H1 (cell line): ENCODE measurements around the gene SYNGR3. TPM values are rescaled to one million over a fixed set of nuclear protein-coding genes. Genes with fewer than 3 reads are reported as not detected.

Experiments used
- CTCF ChIA-PET: fragments of 300-600 bp; sonication (Branson Sonifier 250); formaldehyde crosslinking; loops from one replicate; lab custom pipeline; 2021; ENCODE audit not compliant: partially characterized antibody; lab: Charles Lee
- POLR2A ChIA-PET: fragments of 300-600 bp; sonication (Branson Sonifier 250); formaldehyde crosslinking; loops from one replicate; lab custom pipeline; 2021; ENCODE audit warnings: inconsistent platforms; ENCODE audit not compliant: partially characterized antibody; lab: Charles Lee
- DNase-seq, 2 experiments: peaks; one replicate each; pipeline versions ENCODE4 v3.0.0 to v3.0.0-alpha.2; 2010 to 2022; ENCODE audit warnings: low spot score in 2 of 2, low read depth in 1 of 2, mixed read lengths in 1 of 2
- FAIRE-seq: peaks from 2 replicates; lab custom pipeline; 2011; peaks lifted over from hg19 to GRCh38; lab: Jason Lieb, UNC
- H2AFZ ChIP-seq: 2 replicates; pipeline ENCODE4 v1.8.1; 2012; ENCODE audit warnings: low read length, inconsistent platforms
- H2AK5ac ChIP-seq: 2 replicates; pipeline ENCODE4 v1.6.1; 2013; ENCODE audit warnings: low read depth, low read length
- H2BK120ac ChIP-seq: replicated peaks from 2 replicates; pipeline ENCODE3; 2013; ENCODE audit warnings: low read depth, low read length, inconsistent platforms
- H2BK12ac ChIP-seq: 2 replicates; pipeline ENCODE4 v1.6.1; 2013; ENCODE audit warnings: low read depth, low read length
- H2BK15ac ChIP-seq: 2 replicates; pipeline ENCODE4 v1.6.1; 2013; ENCODE audit warnings: low read length
- H2BK20ac ChIP-seq: 2 replicates; pipeline ENCODE4 v1.6.1; 2013; ENCODE audit warnings: low read length
- H2BK5ac ChIP-seq: 2 replicates; pipeline ENCODE4 v1.6.1; 2013; ENCODE audit warnings: low read depth, low read length
- H3K14ac ChIP-seq: 2 replicates; pipeline ENCODE4 v1.6.1; 2013; ENCODE audit warnings: inconsistent platforms; ENCODE audit not compliant: insufficient read length
- H3K18ac ChIP-seq: 2 replicates; pipeline ENCODE4 v1.6.1; 2013; ENCODE audit warnings: low read length; ENCODE audit errors: extremely low read depth
- H3K23ac ChIP-seq: 2 replicates; pipeline ENCODE4 v1.6.1; 2013; ENCODE audit warnings: inconsistent platforms; ENCODE audit not compliant: insufficient read length
- H3K23me2 ChIP-seq: 2 replicates; pipeline ENCODE4 v1.6.1; 2013; ENCODE audit warnings: low read depth, low read length
- H3K27ac ChIP-seq: 2 replicates; pipeline ENCODE4 v1.6.1; 2011; ENCODE audit warnings: low read depth, low read length, inconsistent platforms
- H3K27me3 ChIP-seq, 4 experiments: replicated peaks in 1 of 4; 1 replicate in 1 of 4; 2 replicates in 3 of 4; pipeline versions ENCODE4 v1.6.1 to v1.8.1; 2011 to 2013; ENCODE audit warnings: low read length in 3 of 4, mild to moderate bottlenecking in 3 of 4, inconsistent platforms in 2 of 4, mixed read lengths in 2 of 4, moderate library complexity in 1 of 4; ENCODE audit not compliant: control insufficient read depth in 3 of 4, insufficient read depth in 3 of 4; ENCODE audit errors: extremely low read depth in 1 of 4
- H3K36me3 ChIP-seq, 4 experiments: 2 replicates each; pipeline versions ENCODE4 v1.6.1 to v1.8.1; 2011 to 2013; ENCODE audit warnings: mild to moderate bottlenecking in 4 of 4, low read length in 3 of 4, moderate library complexity in 2 of 4, control low read depth in 1 of 4, inconsistent platforms in 1 of 4; ENCODE audit not compliant: insufficient read depth in 4 of 4, control insufficient read depth in 2 of 4
- H3K4ac ChIP-seq: replicated peaks from 2 replicates; pipeline ENCODE3; 2013; ENCODE audit warnings: low read length, low read depth, mixed read lengths, inconsistent platforms; ENCODE audit not compliant: insufficient read length
- H3K4me1 ChIP-seq, 4 experiments: replicated peaks in 1 of 4; 1 replicate in 1 of 4; 2 replicates in 3 of 4; pipeline versions ENCODE4 v1.6.1 to v1.8.1; 2011 to 2013; ENCODE audit warnings: low read length in 3 of 4, inconsistent platforms in 2 of 4, mixed read lengths in 1 of 4; ENCODE audit not compliant: insufficient read depth in 4 of 4, control insufficient read depth in 3 of 4
- H3K4me2 ChIP-seq, 2 experiments: 2 replicates each; pipeline versions ENCODE4 v1.6.1 to v1.8.1; 2011 to 2013; ENCODE audit warnings: low read depth in 2 of 2, low read length in 2 of 2, control low read depth in 1 of 2, inconsistent platforms in 1 of 2, mild to moderate bottlenecking in 1 of 2; ENCODE audit not compliant: insufficient read depth in 1 of 2
- H3K4me3 ChIP-seq, 4 experiments: fragments of 200-600, 300-600 bp in 1 of 4; sonication (generic), shearing (Covaris generic), sonication (Bioruptor Twin) in 1 of 4; 2 replicates each; pipeline versions ENCODE4 v1.5.1 to v1.8.1; 2011 to 2016; ENCODE audit warnings: low read length in 4 of 4, low read depth in 3 of 4, control low read depth in 2 of 4, inconsistent platforms in 2 of 4, mild to moderate bottlenecking in 2 of 4, mixed read lengths in 1 of 4, moderate library complexity in 1 of 4; ENCODE audit not compliant: insufficient read depth in 2 of 4; ENCODE audit errors: extremely low read depth in 1 of 4
- H3K56ac ChIP-seq: replicated peaks from 2 replicates; pipeline ENCODE3; 2013; ENCODE audit warnings: low read depth, mild to moderate bottlenecking, mixed read lengths, low read length, inconsistent platforms; ENCODE audit not compliant: insufficient read length
- H3K79me1 ChIP-seq: 2 replicates; pipeline ENCODE4 v1.6.1; 2013; ENCODE audit warnings: low read depth, low read length, control low read depth
- H3K79me2 ChIP-seq, 2 experiments: 2 replicates each; pipeline versions ENCODE4 v1.6.1 to v1.8.1; 2012 to 2013; ENCODE audit warnings: low read length in 2 of 2, mild to moderate bottlenecking in 2 of 2, inconsistent platforms in 1 of 2; ENCODE audit not compliant: insufficient read depth in 2 of 2, control insufficient read depth in 1 of 2
- H3K9ac ChIP-seq, 4 experiments: replicated peaks in 1 of 4; 1 replicate in 1 of 4; 2 replicates in 3 of 4; pipeline versions ENCODE4 v1.6.1 to v1.8.1; 2011 to 2013; ENCODE audit warnings: low read depth in 3 of 4, low read length in 3 of 4, control low read depth in 2 of 4, mild to moderate bottlenecking in 2 of 4, moderate library complexity in 2 of 4, inconsistent platforms in 1 of 4; ENCODE audit errors: extremely low read depth in 1 of 4
- H3K9me3 ChIP-seq, 2 experiments: 2 replicates each; pipeline versions ENCODE4 v1.6.1 to v1.8.1; 2012 to 2013; ENCODE audit warnings: mild to moderate bottlenecking in 2 of 2, moderate library complexity in 2 of 2, control low read depth in 1 of 2, inconsistent platforms in 1 of 2, low read depth in 1 of 2, low read length in 1 of 2, mixed read lengths in 1 of 2; ENCODE audit not compliant: insufficient read depth in 2 of 2
- H4K20me1 ChIP-seq, 2 experiments: replicated peaks in 1 of 2; 2 replicates each; pipeline versions ENCODE3 to v1.8.1; 2011 to 2013; ENCODE audit warnings: inconsistent platforms in 2 of 2, low read length in 2 of 2, mild to moderate bottlenecking in 1 of 2; ENCODE audit not compliant: insufficient read depth in 2 of 2, control insufficient read depth in 1 of 2
- H4K5ac ChIP-seq: 2 replicates; pipeline ENCODE4 v1.6.1; 2013; ENCODE audit warnings: low read length, low read depth, mixed read lengths, inconsistent platforms; ENCODE audit not compliant: insufficient read length
- H4K8ac ChIP-seq: 2 replicates; pipeline ENCODE4 v1.8.0; 2013; ENCODE audit warnings: mild to moderate bottlenecking, moderate library complexity, low read length, inconsistent platforms; ENCODE audit not compliant: insufficient read depth; ENCODE audit errors: extremely low read depth
- H4K91ac ChIP-seq: replicated peaks from 2 replicates; pipeline ENCODE3; 2013; ENCODE audit warnings: low read length, mixed read lengths, inconsistent platforms; ENCODE audit not compliant: insufficient read length
- KDM4A ChIP-seq: IDR thresholded peaks from one replicate; pipeline ENCODE4 v1.7.1; 2012; ENCODE audit warnings: low read depth, mild to moderate bottlenecking, moderate library complexity, low read length, inconsistent platforms; ENCODE audit not compliant: severe bottlenecking
- WGBS, 2 experiments: shearing (Covaris generic) in 1 of 2; methylation state at CpG; one replicate each; pipeline versions ENCODE4 v1.1.6 to v1.1.7; 2013 to 2015; ENCODE audit warnings: low lambda C conversion rate in 2 of 2, mixed read lengths in 2 of 2, inconsistent platforms in 1 of 2, low coverage in 1 of 2, missing lambda C conversion rate in 1 of 2; ENCODE audit not compliant: insufficient replicate concordance in 2 of 2, insufficient coverage in 1 of 2, insufficient read length in 1 of 2; ENCODE audit errors: extremely low coverage in 1 of 2, missing lambda C conversion rate in 1 of 2; 5-methylcytosine and 5-hydroxymethylcytosine counted together
- polyA plus RNA-seq, 7 experiments: library from polyadenylated mRNA; depleted of rRNA in 3 of 7; stranded (reverse) in 5 of 7; unstranded in 2 of 7; fragments of >200 nt in 5 of 7; fragments of 200-250 nt in 2 of 7; gene quantifications; 1 replicate in 5 of 7; 2 replicates in 1 of 7; 4 replicates in 1 of 7; pipeline versions ENCODE4 v1.2.1 to v1.2.3, GENCODE V29; 2011 to 2013; ENCODE audit warnings: missing spikeins in 2 of 7, mixed read lengths in 2 of 7
- total RNA-seq: library from RNA; stranded (reverse); fragmentation: NEBNext Ultra II Directional; extraction: Animal tissue kit (Norgen Biotek cat#: 25700); gene quantifications from 2 replicates; pipeline ENCODE4 v1.2.1, GENCODE V29; 2021
- TF ChIP-seq, protein P1 (sequence below), 3 experiments: IDR thresholded peaks; 1 replicate in 2 of 3; 2 replicates in 1 of 3; pipeline versions ENCODE4 v1.5.1 to v1.6.1; 2011; ENCODE audit warnings: low read length in 3 of 3, mild to moderate bottlenecking in 3 of 3, inconsistent platforms in 2 of 3, low read depth in 1 of 3, moderate library complexity in 1 of 3; ENCODE audit not compliant: insufficient read depth in 1 of 3; ENCODE audit errors: control extremely low read depth in 1 of 3

Gene SYNGR3
- total and polyA plus RNA-seq, 2 of the 8 experiments (the other 6 are each of a cell fraction or from before 2014, with no cell fraction given) = 36.2 to 49.9 TPM

DNA sequence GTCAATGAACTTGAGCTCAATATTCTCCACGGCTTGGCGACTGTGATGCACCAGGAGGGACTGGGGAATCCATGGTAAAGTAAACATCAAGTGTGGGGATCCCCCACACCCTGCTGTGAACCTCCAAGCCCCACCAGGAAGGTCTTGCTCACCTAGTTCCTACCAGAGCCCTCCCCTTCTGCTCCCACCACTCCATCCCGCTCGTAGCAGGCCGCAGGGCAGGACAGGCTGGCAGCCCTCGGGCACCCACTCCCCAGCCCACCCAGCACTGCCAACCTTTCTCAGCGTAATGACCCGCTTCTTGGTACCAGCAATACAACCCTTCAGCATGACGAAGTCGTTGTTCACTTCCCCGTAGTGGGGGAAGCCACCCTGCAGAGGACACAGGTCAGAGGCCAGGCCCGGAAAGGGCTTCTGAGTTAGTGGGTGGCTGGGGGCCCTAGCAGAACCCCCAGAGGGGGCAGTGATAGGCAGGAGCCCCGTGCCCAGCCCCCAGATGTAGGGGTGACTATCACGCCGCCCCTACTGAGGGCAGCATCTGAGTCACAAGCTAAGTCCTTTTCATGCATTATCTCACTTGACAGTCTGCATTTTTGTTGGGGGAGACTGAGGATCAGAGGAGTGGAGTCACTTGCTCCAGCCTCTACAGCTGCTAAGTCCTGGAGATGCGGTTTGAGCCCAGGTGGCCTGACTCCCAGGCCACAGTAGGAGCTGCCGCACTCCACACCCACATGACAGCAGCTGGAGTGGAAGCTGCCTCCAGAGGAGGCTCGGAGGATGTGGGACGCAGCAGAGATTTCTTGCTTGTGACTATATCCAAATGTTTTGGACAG lies 44.0 kb upstream of the SYNGR3 start:
- H4K5ac ChIP-seq = no peak overlapping the region
- H3K56ac ChIP-seq = no peak overlapping the region
- H3K18ac ChIP-seq = no peak overlapping the region
- peak overlapping the region; percentile 29; the same call in 1 of the 2 replicates for H2BK15ac ChIP-seq
- DNase-seq = no peak
- H2BK5ac ChIP-seq = no peak overlapping the region
- no peak for TF ChIP-seq KDM4A
- TF ChIP-seq, protein P1, sequence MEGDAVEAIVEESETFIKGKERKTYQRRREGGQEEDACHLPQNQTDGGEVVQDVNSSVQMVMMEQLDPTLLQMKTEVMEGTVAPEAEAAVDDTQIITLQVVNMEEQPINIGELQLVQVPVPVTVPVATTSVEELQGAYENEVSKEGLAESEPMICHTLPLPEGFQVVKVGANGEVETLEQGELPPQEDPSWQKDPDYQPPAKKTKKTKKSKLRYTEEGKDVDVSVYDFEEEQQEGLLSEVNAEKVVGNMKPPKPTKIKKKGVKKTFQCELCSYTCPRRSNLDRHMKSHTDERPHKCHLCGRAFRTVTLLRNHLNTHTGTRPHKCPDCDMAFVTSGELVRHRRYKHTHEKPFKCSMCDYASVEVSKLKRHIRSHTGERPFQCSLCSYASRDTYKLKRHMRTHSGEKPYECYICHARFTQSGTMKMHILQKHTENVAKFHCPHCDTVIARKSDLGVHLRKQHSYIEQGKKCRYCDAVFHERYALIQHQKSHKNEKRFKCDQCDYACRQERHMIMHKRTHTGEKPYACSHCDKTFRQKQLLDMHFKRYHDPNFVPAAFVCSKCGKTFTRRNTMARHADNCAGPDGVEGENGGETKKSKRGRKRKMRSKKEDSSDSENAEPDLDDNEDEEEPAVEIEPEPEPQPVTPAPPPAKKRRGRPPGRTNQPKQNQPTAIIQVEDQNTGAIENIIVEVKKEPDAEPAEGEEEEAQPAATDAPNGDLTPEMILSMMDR (IDR thresholded peaks at IDR 0.05; ENCODE audit: control extremely low read depth in 1 of 3, insufficient read depth in 1 of 3, low read depth in 1 of 3, low read length in 3 of 3) = no peak
- no peak for FAIRE-seq
- 0 out of 2 replicates have a peak overlapping the region, but pooled peaks have one; percentile 9 for H2BK12ac ChIP-seq
- no peak overlapping the region for H3K9ac ChIP-seq
- H3K27me3 ChIP-seq = peaks cover 0 to 2% (median 0%) of the 10 kb centered on the region in 4 experiments; a peak in 1 of 7 replicates
- H2AK5ac ChIP-seq = no peak overlapping the region
- ChIA-PET CTCF (interaction anchor here (0.7 to 2.9 kb wide), 18 partner anchors 11 to 204 kb away, joined by 3 to 14 read pairs (median 3); partner anchors contain the start of genes NDUFB10 and RPS2), POLR2A (interaction anchor here (1.1 to 11.7 kb wide), 4 partner anchors 14 to 119 kb away, joined by 3 to 336 read pairs (median 4); partner anchors contain the start of genes FAHD1, HAGH, NDUFB10 and RNF151)
- 89% methylated on average over 19 of the region's 19 CpGs; no CpG with 5 or more reads in 1 of the 2 experiments for WGBS, 2 experiments
- no peak overlapping the region for H3K4ac ChIP-seq
- H3K9me3 ChIP-seq = no peaks in the 10 kb centered on the region
- H3K14ac ChIP-seq = no peak overlapping the region
- H2BK120ac ChIP-seq = no peak overlapping the region
- no peak overlapping the region for H2AFZ ChIP-seq
- no peak overlapping the region for H3K23ac ChIP-seq
- 0 out of 2 replicates have a peak overlapping the region, but pooled peaks have one; percentile 78 for H4K8ac ChIP-seq
- no peaks in the 10 kb centered on the region for H3K36me3 ChIP-seq
- no peak overlapping the region for H2BK20ac ChIP-seq
- H4K91ac ChIP-seq = no peak overlapping the region
- H3K4me1 ChIP-seq = peaks cover 0 to 11% (median 6%) of the 10 kb centered on the region in 4 experiments; a peak in 5 of 7 replicates
- H3K4me3 ChIP-seq = no peak overlapping the region
- no peak overlapping the region for H3K27ac ChIP-seq
- H3K23me2 ChIP-seq = peaks cover 6% of the 10 kb centered on the region; the same call in 1 of the 2 replicates
- no peaks in the 10 kb centered on the region for H3K79me1 ChIP-seq
- no peaks in the 10 kb centered on the region for H3K79me2 ChIP-seq
- H3K4me2 ChIP-seq = no peak overlapping the region
- H4K20me1 ChIP-seq = peaks cover 0 to 4% of the 10 kb centered on the region in 2 experiments
